Progenitor cell of endocrine pancreas (in vitro differentiated cells): ENCODE data around the gene CHST2. TPM values are rescaled to one million over a fixed set of nuclear protein-coding genes. Genes with fewer than 3 reads are reported as not detected.

Experiments
- DNase-seq: peaks from one replicate; pipeline ENCODE4 v3.0.0; 2021; ENCODE audit warnings: low spot score; ENCODE audit not compliant: unreplicated experiment
- H3K27ac Mint-ChIP-seq: 2 replicates; pipeline ENCODE4 v1.8.0; 2021; ENCODE audit warnings: mild to moderate bottlenecking, moderate library complexity, mixed read lengths
- H3K27me3 Mint-ChIP-seq: 2 replicates; pipeline ENCODE4 v1.8.0; 2021; ENCODE audit warnings: mixed read lengths
- H3K36me3 Mint-ChIP-seq: 2 replicates; pipeline ENCODE4 v1.8.0; 2022; ENCODE audit warnings: mixed read lengths; ENCODE audit not compliant: insufficient read depth
- H3K4me1 Mint-ChIP-seq: 2 replicates; pipeline ENCODE4 v1.8.0; 2021; ENCODE audit warnings: low read depth, mixed read lengths
- H3K4me3 Mint-ChIP-seq: 2 replicates; pipeline ENCODE4 v1.8.0; 2021; ENCODE audit warnings: low read depth, mild to moderate bottlenecking, moderate library complexity, mixed read lengths
- H3K9me3 Mint-ChIP-seq: 2 replicates; pipeline ENCODE4 v1.8.0; 2021; ENCODE audit warnings: low read depth, mixed read lengths
- CTCF ChIP-seq: fragments of 200-600 bp; sonication (generic); IDR thresholded peaks from one replicate; pipeline ENCODE4 v1.5.0; 2021; ENCODE audit warnings: antibody characterized with exemption, mild to moderate bottlenecking; ENCODE audit not compliant: unreplicated experiment
- total RNA-seq: library from RNA; stranded (reverse); gene quantifications from 2 replicates; pipeline ENCODE4 v1.2.1, GENCODE V29; 2021

Gene CHST2
- total RNA-seq, 1 donor from 2014 or later: 13.2 TPM

GRCh38 chr3:143138953-143139352 lies 19.4 kb downstream of the CHST2 start:
- Mint-ChIP-seq H3K27ac (no peak overlapping the region), H3K36me3 (no peaks in the 10 kb centered on the region), H3K27me3 (peaks cover 7% of the 10 kb centered on the region), H3K4me1 (peaks cover 4% of the 10 kb centered on the region), H3K4me3 (no peak overlapping the region), H3K9me3 (peaks cover 3% of the 10 kb centered on the region)
- DNase-seq: no peak
- TF ChIP-seq CTCF: no peak

- H3K9me3 Mint-ChIP-seq: peaks cover 3% of the 10 kb centered on the region
- H3K27ac Mint-ChIP-seq: no peak overlapping the region
- H3K36me3 Mint-ChIP-seq: no peaks in the 10 kb centered on the region
- peaks cover 7% of the 10 kb centered on the region for H3K27me3 Mint-ChIP-seq
- no peak overlapping the region for H3K4me3 Mint-ChIP-seq
- TF ChIP-seq CTCF: no peak
- DNase-seq: no peak
- peaks cover 5% of the 10 kb centered on the region for H3K4me1 Mint-ChIP-seq
Measured at GRCh38 chr3:143139762-143140161, 20.2 kb downstream of the CHST2 start.

GRCh38 chr3:143140550-143140949 lies 21.0 kb downstream of the CHST2 start:
- DNase-seq: no peak
- Mint-ChIP-seq H3K27me3 (peaks cover 7% of the 10 kb centered on the region), H3K9me3 (peaks cover 3% of the 10 kb centered on the region), H3K27ac (no peak overlapping the region), H3K4me1 (peaks cover 7% of the 10 kb centered on the region), H3K36me3 (no peaks in the 10 kb centered on the region), H3K4me3 (no peak overlapping the region)
- TF ChIP-seq CTCF: no peak

- Mint-ChIP-seq H3K27ac (no peak overlapping the region), H3K9me3 (peaks cover 3% of the 10 kb centered on the region), H3K4me3 (no peak overlapping the region), H3K36me3 (no peaks in the 10 kb centered on the region), H3K27me3 (peaks cover 7% of the 10 kb centered on the region), H3K4me1 (peaks cover 10% of the 10 kb centered on the region)
- no peak for DNase-seq
- TF ChIP-seq CTCF: no peak
Measured at GRCh38 chr3:143142354-143142753, 22.8 kb downstream of the CHST2 start.

GRCh38 chr3:143145906-143146305 lies 26.3 kb downstream of the CHST2 start:
- H3K4me3 Mint-ChIP-seq: no peak overlapping the region
- H3K27ac Mint-ChIP-seq: no peak overlapping the region
- no peaks in the 10 kb centered on the region for H3K36me3 Mint-ChIP-seq
- DNase-seq: no peak
- no peak for TF ChIP-seq CTCF
- H3K27me3 Mint-ChIP-seq: peaks cover under 1% of the 10 kb centered on the region
- no peaks in the 10 kb centered on the region for H3K9me3 Mint-ChIP-seq
- peaks cover 10% of the 10 kb centered on the region for H3K4me1 Mint-ChIP-seq
